ENCODE results near the gene BEX3. TPM values are rescaled to one million over a fixed set of nuclear protein-coding genes. Genes with fewer than 3 reads are reported as not detected.
"Not testable (repeated sequence)": the region's sequence is repeated elsewhere in the genome, so short reads cannot be mapped to it uniquely, and the experiment has no call there.

BEX3 gene
- total RNA-seq, 1 donor from 2014 or later: 147 TPM

DNA sequence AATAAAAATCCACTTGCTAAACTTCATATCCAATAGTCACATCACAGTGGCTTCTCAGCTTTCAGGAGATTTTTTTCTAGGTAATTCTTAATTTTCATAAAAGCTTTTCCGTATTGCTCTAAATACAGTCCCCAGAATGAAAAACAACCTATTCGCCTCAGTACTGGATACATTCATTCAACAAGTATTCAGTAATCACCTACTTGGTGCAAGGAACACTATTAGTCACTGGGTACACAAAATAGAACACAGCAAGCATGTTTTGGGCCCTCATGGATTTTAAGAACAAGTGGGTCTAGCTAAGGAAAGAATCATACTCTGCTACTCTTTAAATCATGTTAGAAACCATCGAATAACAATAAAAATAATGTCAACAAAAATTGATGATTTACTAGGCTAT lies 2.8 kb upstream of the BEX3 start:
- DNase-seq: no peak
- ATAC-seq: no peak
- intact Hi-C loops (cut with micrococcal nuclease): no loop called here

DNA sequence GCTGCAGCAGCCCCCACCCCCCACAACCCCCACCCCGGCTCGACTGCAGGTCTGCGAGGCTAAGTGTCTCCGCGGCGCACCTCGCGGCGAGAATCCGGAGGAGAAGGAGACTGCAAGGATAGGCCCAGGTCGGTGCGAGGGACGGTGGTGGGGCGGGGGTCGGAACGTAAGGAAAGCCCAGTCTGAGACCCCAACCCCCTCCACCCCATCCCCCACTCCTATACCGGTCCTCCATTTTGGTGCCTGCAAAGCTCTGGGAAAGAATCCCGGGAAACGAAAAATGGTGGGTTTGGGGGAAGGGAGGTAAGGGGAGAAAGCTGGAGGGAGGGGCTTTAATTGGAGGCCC lies 614 bp downstream of the BEX3 start:
- ATAC-seq (peak; percentile 74), DNase-seq (peak; percentile 26)
- intact Hi-C loops (cut with micrococcal nuclease): no loop called here

DNA sequence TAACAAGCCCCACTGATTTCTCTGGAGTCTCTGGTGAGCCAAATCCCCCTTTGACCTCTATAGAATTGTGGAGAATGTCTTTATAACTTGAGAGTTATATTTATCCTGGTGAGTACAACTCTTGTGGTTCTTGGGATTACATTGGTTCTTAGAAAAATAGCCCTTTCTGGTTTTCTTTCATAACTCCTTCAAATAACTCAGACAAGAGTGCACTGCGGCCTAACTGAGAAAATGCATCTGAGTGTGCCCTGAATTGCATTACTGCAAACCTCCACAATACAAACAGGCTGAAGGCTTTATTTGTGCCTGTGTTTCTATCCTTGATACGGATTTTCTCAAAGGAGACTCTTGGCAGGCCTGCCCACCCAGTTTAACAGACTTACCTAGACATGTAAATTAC lies 2.7 kb downstream of the BEX3 start:
- DNase-seq (no peak), ATAC-seq (no peak)

DNA sequence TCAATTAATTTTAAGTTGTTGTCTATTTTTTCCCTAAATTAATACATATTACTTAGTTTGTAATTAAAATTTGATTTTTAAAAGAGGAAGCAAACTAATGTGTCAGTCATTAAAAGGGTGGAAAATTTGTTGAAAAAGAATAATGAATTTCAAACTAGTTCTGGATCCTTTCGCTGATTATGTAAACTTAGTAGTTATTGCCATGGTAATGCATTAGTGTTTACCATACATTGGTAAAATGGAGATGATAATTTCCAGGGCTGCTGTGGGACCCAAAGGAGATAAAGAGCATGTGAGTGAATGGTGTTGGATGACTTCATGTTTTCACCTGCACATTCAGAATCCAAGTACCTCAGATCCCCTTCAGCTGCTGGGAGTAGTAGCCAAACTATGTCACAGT lies 6.5 kb downstream of the BEX3 start:
- ATAC-seq (no peak), DNase-seq (no peak)
- intact Hi-C loops (cut with micrococcal nuclease): no loop called here

More for the DNA sequence above, 2.7 kb downstream of the BEX3 start:
- intact Hi-C loops (cut with micrococcal nuclease): no loop called here

DNA sequence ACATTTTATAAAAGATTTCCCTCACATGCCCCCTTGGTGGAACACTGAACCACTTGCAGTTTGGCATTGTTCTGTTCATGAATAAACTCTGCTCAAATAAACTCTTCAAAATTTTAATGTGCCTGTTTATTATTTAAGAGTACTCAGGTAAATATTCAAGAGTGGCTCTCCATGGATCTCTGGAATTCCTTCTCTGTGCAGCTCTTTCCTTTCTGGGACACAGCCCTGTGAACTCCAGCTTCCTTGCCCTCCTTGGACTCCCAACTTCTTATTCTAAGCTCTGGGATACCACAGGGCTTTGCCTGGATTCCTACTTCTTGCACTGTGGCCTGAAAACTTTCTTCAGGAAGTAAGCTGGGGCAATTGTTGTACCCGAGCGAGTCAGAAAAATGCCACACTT lies 8.3 kb downstream of the BEX3 start:
- ATAC-seq (no peak), DNase-seq (no peak)
- intact Hi-C loops (cut with micrococcal nuclease): no loop called here

DNA sequence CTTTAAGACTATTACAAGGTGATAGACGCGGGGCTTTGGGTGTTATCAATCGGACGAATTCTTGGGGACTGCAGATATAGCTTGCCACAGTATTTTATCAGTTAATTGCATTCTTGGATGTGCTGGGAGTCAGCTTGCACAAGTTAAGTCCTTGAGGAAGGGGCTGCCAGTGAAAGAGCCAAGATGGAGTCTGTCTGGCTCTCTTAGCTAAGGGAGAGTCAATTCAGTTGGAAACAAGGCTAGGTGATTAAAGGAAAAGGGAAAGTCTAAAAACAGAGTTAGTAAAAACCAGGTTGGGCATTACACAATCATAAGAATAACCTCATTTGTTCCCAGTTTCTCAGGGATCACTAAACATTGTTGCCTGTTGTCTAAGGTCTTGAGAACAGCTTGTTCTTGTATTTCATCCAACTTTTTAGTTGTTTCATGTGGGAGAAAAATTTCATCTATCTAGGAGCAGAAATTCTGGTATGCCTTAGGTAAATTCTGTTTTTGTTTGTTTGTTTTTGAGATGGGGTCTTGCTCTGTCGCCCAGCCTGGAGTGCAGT lies 9.0 kb downstream of the BEX3 start:
- DNase-seq; intact Hi-C loops (cut with micrococcal nuclease); ATAC-seq: not testable (repeated sequence)

DNA sequence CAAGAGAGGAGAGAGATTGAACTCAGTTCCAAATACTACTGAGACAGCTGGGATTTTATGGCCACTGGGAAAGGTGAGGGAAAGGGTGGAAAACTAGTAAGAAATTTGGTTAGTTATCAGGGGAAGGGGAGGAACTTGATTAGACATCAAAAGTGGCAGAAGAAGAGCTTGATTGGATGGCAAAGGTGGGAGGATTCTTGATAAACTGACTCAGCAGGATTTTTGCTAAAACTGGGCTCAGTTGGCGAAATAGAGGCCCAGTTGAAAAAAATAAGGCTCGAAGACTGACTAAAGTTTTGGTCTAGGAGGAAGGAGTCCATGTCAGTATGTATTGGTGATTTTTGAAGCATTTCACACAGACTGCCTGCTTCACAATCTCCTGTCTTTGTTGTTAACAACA lies 10.0 kb downstream of the BEX3 start:
- intact Hi-C loops (cut with micrococcal nuclease): no loop called here
- ATAC-seq: no peak
- no peak for DNase-seq

DNA sequence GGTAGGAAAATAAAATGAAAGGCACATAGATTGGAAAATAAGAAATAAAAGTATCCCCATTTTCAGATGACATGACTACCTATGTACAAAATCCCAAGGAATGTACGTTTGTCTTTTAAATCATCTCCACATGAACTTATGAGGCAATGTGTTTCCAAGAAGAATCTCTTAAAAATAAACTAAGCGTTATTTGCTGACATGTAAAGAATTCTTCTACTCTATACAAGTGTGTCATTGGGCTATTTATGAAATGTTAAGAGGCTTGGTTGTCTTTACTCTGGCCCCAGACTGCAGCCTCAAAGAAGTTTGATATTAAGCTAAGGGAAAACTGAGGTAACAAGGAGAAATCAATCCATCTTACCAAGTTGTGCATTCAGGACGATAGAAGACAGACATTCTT lies 17.1 kb downstream of the BEX3 start:
- ATAC-seq (no peak), DNase-seq (no peak)
- intact Hi-C loops (cut with micrococcal nuclease): no loop called here

DNA sequence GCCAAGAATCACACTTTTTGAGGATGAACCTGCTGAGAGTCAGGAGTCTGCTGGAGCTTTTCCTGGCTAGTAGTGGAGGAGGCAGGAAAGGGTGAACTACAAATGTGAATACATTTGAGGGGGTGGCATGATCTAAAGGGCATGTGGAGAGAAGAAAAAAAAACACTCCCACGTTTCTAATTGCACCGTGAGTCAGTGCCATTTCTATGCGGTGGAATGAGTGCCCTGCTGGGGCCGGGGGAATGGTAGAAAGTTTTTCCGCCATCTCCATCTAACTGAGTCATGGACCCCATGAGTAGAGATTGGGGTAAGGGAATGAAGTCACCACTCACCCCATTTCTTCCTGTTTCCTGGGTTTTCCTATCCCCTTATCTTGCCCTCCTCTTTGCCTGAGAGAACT lies 19.8 kb downstream of the BEX3 start:
- no peak for DNase-seq
- intact Hi-C loops (cut with micrococcal nuclease): no loop called here
- ATAC-seq: no peak

DNA sequence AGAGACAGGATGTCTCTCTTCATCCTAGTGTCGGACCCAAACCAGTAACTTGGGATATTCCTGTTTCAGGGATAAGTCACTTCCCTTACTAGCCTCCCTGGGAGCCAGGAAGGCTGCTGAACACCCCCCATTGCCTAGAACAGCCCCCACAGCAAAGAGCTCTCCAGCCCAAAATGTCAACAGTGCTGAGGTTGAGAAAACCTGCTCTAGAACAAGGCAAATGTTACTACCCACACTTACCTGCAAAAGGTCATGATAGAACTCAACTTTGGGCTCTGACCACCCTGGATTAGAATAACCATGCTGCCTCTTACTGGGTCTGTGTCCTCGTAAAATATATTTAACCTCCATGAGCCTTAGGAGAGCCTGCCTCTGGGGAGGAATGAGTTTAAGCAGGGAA lies 20.3 kb downstream of the BEX3 start:
- intact Hi-C loops (cut with micrococcal nuclease): no loop called here
- DNase-seq (no peak), ATAC-seq (no peak)

DNA sequence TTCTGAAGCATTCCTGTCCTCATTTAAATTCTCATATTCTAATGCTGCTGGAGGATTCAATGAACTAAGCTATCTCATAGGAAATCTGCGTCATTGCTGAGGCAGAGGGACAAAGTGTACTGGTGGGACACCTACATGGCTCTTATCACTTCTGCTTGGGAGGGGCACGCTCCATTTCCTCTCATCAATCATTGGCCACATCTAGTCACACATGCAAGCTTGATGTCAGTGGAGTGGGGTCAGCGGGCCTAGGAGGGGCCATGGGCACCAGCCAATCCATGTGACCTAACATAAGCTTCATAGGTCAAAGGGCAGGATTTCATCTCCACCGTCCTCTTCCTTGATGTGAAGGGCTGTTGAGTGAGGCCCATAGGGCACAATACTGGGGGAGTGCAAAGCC lies 21.4 kb downstream of the BEX3 start:
- intact Hi-C loops (cut with micrococcal nuclease): no loop called here
- ATAC-seq (no peak), DNase-seq (no peak)

DNA sequence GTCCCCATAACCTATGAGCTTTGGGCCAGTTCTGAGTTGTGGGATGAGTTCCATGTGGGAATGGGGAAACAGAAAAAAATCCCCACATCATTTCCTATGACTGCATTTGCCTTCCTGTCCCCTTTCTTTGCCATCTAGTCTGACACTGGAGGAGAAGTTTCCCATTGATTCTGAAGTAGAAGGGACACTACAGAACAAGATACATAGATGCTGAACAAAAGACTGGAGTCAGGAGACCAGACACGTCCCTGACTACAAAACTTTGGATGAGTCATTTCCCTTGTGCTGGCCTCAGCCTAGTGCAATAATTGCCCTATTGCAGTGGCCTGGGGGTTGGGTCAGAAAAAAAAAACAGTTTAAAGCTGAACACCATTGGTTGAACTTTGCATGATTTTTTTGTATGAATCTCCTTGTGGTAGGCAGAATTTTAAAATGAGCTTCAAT lies 22.1 kb downstream of the BEX3 start:
- no peak for ATAC-seq
- no peak for DNase-seq
- intact Hi-C loops (cut with micrococcal nuclease): no loop called here

DNA sequence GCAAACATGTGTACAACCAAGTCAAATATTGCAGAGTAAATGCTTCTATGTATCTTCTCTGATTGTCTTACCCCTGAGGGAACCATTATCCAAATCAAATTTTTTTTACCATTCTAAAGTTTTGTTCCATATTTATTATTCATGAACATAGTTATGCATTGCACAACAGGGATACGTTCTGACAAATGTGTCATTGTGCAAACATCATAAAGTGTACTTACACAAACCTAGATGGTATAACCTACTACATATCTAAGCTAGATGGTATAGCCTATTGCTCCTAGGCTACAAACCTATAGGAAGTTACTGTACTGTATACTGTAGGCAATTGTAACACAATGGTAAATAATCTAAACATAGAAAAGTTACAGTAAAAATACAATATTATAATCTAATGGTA lies 23.4 kb downstream of the BEX3 start:
- DNase-seq (no peak), ATAC-seq (no peak)
- intact Hi-C loops (cut with micrococcal nuclease): no loop called here

DNA sequence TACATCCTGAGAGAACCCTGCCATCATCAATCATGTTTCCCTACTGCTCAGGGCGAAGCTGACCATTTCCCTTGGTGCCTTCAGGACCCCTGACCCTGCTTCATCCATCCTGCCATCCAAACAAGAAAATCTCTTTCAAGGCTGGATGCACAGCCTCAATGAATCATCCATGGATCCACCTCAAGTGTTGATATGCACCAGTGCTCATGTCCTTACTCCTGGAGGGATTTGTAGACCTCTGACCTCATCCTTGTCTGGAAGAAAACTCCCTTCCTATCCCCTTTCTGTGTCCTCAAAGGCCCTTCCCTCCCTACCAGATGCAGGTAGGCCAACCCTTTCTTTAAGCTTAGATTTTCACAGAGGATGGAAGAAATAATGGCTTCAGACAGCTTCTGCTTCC lies 24.6 kb downstream of the BEX3 start:
- intact Hi-C loops (cut with micrococcal nuclease): no loop called here
- no peak for ATAC-seq

DNA sequence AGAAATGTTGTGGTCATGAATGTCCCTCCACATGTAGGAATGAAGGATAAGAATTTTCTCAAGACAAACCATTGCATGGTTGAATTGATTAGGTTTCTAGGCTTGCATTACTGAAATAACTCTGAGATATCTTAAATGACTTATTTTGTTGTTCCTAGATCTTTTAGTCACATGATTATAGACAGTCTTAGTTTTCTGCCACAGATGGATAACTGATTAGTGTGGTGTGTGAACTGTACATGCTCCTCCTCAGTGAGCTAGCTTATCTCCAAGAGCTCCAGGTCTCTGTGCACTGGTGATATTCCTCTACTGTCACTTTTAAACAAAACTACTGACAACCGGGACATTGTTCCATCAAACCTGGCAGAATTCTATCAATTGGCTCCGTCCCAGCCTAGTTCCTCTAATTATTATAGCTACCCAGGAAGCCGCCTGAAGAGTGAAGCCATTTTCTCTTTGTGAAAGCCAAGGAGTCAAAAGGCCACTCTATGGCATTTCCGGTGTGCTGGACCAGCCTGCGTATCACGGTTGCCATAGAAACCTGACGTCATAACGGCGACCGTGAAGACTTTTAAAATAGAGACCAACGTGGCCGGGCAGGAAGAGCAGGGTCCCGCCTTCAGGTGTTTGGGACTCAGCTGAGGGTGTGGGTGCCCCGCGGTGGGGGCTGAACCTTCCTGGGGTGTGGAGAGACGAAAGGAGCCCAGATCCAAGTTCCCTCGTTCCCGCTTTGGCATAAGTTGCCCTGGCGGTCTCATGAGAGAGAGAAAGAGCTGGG lies 28.1 kb downstream of the BEX3 start:
- peak; percentile 68 for ATAC-seq
- intact Hi-C loops (cut with micrococcal nuclease): no loop called here
- peak; percentile 48 for DNase-seq

More for the DNA sequence above, 24.6 kb downstream of the BEX3 start:
- no peak for DNase-seq

DNA sequence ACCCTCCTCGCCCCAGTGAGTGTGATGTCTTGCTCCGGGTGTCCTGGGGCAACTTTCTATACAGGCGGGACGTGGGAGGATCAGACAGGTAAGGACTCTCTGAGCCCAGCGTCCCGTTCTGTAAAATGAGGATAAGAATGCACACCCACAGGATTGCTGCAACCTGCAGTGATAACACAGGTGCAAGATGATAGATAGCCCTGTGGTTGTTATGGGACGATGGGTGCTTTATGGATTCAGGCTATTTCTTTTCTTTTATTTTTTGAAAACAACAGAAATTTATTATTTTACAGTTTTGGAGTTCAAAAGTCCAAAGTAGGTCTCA lies 28.6 kb downstream of the BEX3 start:
- ATAC-seq (no peak), DNase-seq (no peak)
- intact Hi-C loops (cut with micrococcal nuclease): no loop called here

DNA sequence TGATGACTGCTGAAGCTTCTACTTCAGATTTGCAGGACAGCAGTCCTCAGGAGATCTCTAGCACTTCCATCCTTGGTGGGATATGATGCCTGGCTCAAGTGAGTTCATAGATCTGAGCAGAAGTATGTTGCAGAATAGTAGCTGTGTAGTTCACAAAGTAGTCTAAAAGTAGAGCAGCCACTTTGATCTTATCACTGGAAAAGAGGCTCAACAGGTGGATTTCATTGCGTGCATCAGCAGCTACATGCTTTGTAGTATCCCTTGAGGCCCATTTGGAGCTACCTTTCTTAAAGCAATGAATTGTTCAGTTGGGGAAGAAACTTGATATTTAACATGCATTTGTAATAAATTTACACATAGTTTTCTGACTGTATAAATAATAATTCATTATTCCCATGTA lies 29.9 kb downstream of the BEX3 start:
- intact Hi-C loops (cut with micrococcal nuclease): no loop called here
- DNase-seq: no peak
- ATAC-seq: no peak

DNA sequence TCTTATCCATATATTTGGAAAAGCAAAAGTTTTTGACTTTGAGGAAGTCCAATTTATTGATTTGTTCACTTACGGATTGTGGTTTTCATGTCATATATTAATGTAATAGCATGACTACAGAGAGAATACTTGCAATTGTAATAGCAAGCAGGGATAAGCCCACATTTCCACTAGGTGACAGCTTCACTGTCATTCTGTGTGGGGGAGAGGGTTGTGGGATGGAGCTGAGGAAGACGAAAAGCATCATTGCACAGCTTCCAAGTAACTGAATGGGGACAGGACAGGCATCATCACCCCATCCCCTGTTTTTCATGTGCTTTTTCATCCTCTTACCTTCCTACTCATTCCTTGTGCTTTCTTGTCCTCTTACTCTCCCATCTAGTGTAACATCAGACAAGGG lies 31.4 kb downstream of the BEX3 start:
- no peak for ATAC-seq
- DNase-seq: no peak
- intact Hi-C loops (cut with micrococcal nuclease): no loop called here

DNA sequence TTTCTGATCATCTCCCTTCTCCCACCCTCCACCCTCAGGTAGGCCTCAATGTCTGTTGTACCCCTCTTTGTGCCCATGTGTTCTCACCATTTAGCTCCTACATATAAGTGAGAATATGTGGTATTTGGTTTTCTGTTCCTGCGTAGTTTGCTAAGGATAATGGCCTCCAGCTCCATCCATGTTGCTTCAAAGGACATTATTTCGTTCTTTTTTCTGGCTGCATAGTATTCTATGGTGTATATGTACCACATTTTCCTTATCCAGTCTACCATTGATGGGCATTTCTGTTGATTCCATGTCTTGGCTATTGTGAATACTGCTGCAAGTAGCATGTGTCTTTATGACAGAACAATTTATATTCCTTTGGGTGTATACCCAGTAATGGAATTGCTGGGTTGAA lies 35.4 kb downstream of the BEX3 start:
- DNase-seq; ATAC-seq; intact Hi-C loops (cut with micrococcal nuclease): not testable (repeated sequence)

DNA sequence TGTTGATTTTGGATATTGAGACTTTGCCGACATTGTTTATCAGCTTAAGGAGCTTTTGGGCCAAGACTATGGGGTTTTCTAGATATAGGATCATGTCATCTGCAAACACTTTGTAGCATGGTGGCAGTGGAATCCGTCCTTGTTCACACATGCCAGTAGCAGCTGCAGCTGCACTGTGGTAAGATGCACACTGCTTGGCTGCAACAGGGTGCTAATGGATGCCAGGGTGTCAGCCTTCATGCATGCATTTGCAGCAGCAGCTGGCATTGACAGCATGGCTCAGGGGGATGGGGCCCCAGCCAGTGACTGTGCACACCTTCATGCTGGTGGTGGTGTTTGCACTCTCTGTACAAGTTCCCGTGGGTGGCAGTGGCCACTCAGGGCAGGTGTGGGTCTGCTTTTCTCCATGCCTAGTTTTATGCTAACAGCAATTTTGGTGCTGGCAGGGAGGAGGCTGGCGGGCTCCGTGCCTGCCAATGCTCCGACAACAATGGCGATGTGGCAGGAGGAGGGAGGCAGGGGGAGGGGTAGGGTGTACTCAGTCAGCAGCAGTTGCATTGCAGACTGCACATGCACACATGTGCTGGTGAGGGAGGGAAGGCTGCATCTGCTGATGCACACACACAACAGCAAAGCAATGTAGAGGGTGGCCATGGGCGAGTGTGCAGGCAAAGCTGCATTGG lies 37.5 kb downstream of the BEX3 start:
- intact Hi-C loops (cut with micrococcal nuclease): no loop called here
- ATAC-seq (no peak), DNase-seq (no peak)

DNA sequence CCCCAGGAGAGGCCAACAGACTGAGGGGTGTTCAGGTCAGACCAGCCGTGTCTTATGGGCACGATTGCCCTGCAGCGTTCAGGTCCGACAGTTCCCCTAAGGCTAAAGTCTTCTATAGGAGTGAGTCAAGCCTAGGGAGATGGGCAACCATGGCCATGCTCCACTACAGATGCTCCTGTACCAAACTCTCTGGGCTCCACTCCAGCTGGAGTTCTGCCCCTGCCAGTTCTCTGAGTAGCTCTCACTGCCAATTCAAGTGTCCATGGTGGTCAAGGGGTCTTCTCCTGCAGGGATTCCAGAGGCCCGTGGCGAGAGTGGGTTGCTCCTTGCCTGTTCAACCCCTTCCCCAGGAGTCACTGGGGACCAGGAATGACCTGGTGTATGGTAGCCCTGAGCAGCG lies 38.2 kb downstream of the BEX3 start:
- ATAC-seq (no peak), DNase-seq (no peak)
- intact Hi-C loops (cut with micrococcal nuclease): no loop called here

Measured in left ventricle myocardium superior (tissue), 1 donor.